DLD1 (cell line): ENCODE data around the gene KIF6.

Experiments used
- in situ Hi-C: cut with HindIII; loops from 2 replicates; pipeline ENCODE4 v1.10.0; 2017; ENCODE audit warnings: low sequenced_read_pairs

The KIF6 gene

DNA sequence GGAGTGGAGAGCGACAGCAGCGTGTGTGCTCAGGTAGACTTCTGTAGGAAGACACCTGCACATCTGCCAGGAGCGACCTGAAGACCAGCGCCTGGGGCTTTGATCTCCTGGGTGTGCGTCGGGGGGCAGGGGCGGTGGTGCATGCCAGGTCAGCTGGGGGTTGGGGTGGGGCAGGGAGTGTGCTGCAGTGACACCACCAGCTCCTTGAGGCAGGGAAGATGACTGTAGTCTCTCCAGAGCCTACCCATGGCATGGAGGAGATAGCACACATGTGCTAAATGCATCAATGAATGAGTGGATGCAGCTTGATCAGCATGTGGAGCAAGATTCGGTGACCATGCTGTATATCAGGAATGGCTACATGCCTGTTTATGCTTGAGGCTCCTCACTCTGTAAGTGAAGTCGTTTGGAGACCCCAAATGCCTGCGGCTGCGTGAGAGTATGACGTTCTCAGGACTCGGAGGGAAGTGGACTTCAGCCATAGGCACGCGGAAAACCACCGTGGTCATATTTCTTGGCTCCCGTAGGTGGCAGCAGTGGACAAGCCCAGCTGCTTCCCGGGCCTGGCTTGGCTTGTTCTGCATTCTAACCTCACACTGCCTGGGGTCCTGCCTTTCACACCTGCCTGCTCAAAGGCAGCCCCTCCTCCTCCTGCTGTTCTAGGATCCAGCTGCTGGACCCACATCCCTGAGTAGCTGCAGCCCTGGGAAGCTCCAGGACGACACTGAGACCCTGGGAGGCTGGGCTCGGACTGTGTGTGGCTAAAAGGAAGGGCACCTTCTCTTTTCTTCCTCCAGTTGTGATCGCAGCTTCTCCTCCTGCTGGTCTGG, 363.3 kb downstream of the KIF6 start:
- in situ Hi-C loops: no loop called here

DNA sequence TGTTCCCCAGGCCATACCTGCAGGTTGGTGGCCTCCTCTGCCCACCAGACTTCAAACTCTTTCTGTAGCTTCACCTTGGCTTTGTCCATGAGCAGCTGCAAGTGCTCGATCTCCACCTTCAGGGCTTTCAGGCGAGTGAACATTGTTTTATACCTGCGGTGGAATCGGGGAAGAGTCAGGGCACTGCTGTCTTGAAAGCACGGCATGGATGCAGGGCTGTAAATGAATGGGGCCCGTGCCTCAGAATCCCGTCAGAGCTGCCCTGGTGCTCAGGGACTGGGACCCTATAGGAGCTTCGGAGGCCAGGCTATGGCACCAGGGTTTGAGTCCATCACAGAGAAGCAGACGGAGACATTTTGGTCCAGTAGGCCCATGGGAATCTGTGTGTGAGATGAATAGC, 364.8 kb downstream of the KIF6 start:
- in situ Hi-C loops: no loop called here

DNA sequence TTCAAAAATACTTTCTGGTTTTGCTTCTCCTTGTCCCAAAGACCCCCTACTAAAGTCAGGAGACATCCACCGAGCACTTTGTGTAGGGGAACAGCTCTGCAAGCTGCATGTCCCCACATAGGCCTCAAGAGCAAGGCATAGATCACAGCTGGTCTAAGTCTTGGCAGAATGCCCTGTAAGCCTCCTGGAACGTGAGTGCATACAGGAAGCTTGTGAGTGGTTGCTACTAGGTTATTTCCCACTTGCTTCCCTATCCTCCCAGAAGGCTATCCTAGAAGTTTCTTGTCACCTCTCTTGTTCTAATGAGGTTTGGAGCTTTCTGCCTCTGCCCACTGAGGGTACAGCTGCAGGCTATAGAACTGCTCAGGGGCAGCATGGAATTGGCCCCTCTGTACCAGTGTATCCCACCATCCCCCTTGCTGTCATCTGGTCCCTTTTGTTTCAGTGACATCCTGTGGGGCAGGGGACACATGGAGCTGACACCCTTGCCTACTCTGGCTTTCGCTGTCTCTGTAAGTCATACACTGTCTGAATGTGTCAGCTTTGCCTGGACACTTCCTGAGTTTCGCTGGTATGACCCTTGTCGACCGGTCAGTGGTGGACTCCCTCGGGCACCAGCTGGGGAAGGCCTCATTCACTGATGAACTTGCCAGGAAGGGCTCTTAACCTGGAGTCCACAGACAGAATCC, 367.1 kb downstream of the KIF6 start:
- in situ Hi-C loops: no loop called here

DNA sequence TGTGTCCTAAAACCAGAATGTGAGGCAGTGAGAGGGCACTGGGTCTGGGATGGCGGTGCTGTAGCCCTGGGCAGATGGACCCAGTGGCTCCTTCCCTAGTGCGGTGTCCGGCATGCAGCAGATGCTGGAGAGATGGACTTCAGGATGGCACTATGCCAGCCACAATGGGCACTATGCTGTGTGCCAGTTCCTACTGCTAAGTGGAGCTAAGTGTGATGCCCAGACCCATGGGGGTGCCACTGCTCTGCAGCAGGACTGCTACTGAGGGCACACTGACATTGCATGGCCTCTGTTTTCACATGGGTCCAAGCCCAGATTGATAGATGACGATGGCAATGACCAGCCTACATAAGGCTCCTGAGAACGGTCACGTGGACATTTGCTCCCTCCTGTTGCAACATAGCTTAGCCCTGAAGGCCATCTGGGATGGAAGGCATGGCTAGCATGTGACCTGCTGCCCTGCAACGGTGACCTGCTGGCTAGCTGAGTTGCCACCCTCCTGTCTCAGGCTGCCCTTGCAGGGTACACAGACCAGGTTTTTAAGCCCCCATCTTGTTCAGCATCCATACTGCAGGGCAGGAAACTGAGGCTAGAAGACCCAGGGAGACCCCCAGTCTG, 371.4 kb downstream of the KIF6 start:
- in situ Hi-C loops: no loop called here

DNA sequence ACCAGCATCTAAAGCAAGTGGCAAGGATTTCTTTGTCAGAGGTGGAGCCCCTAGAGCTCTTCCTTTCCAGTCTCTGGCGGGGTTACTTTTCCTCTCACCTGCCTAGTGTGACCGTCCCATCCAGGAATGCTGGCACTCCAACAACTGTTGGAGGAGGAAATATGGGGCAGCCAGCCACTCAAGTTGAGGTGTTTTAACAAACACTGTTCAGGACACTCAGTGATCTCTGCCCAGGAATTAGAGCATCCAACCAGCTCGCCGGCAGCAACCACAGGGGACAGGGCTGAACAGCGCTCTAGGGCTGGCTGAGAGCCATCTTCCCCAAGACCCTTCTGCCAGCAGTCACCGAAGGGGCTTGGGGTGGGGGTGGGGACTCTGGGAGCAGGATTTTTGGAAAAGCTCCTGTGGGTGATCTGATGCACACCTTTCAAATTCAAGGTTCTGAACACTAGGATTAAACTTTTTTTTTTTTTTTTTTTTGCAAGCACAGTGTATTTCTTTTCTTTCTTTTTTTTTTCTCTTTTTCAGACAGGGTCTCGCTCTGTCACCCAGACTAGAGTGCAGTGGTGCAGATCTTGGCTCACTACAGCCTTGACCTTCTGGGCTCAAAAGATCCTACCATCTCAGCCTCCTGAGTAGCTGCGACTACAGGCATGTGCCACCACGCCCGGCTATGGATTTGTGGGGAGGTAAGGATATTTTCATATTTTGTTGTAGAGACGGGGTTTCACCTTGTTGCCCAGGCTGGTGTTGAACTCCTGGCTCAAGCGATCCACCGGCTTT, 374.3 kb downstream of the KIF6 start:
- in situ Hi-C loops: no loop called here

DNA sequence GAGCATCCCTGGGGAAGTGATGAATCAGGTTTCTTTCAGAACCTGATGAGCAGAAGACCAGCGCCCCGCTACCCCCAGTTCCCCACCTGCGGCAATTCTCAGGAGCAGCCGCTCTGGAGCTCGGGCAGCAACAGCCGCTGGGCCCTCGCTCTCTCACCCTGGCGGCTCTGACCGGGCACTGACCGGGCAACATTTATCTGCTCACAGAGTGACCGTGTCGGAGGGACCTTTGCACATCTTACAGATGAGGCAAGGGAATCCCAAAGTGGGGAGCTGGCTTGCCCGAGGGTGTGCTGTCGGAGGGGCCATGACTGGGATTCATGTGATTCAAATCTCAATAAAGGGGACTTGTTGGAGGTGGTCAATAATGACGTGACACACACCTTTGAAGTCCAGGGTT, 376.5 kb downstream of the KIF6 start:
- in situ Hi-C loops: no loop called here

DNA sequence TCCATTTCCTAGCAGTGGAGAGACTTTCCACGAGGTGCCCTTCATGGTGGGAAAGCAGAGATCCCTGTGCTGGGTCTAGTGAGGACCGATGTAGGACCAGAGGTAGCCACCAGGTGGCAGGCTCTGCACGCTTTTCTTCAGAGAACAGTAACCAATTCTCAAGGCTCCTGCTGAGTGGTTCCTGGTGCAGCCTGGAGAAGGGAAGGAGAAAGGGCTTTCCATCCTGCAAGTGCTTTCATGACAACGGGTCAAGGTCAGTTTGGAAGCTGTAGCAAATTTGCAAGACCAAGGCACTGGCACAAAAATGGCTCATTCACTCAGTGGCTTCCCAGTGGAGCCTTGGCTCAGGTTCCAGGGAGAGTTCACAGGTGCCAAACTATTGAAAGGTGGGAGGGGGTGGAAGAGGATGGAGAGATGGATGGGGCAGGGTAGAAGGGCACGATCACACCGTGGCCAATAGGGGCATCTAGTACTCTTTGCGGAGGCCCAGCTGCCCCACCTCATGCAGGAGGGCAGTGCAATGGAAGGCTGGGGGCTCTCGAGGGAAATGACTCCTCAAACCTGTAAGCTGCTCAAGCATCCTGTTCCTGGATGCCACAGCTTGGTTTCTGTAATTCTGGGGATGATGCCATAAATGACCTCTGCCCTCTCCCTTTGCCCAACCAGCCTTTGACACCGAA, 377.2 kb downstream of the KIF6 start:
- in situ Hi-C loops: no loop called here

DNA sequence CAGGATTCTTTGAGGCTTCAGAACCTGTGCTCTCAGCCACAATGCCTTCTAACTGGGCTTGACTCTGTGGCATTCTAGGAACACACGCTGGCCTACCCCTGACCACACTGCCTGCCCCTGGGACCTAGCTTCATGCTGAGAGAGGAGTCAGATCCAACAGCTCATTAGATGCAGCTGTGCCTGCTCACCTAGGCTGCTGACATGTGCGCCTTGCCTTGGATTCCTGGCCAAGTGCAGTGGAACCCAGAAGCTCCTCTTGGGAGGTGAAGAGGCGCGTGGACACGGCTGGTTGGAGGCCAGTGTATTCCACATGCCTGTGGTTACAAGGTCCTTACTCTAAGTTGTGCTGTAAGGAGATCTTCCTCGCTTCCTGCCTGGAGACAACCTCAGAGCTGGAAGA, 378.0 kb downstream of the KIF6 start:
- in situ Hi-C loops: no loop called here

DNA sequence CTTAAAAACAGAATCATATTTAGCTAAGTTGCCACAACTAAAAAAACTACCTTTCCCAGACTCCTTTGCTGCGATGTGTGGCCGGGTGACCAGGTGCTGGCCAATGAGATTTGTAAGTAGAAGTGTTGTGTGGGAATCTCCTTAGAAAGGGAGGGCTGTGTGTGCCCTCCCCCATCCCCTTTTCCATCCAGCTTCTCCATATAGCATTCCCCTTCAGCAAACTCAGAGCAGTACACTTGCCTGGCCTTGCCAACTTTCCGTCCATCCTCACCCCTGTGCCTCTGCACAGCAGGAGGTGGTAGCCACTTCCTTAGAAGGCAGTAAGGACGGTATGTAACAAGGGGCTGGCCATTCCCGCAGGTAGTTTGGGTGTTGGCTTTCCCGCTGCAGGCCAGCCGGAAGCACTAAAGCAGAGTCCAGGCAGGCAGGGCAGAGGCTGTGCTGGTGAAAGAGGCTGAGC, 380.4 kb downstream of the KIF6 start:
- in situ Hi-C loops: no loop called here

DNA sequence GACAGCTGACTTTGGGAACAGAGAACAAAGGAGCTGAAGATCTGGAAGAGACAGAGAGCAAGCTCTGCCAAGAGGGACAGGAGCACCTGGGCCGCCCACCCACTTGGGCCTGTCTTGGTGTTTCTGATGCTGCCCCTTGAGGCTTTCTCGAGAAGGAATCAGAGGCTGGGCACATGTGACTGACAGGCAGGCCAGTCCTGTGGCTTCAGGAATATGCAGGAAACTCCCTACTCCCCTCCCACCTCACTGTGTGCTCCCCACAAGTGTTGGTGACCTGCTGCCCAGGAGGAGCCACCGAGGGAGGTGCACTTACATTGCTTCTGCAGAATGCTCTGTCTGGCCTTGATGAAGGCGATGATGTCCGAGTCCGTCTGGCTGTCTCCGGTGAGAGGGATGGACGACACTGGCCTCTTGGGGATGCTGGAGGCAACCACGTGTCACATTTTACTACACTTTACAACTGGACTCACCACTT, 381.8 kb downstream of the KIF6 start:
- in situ Hi-C loops: no loop called here

DNA sequence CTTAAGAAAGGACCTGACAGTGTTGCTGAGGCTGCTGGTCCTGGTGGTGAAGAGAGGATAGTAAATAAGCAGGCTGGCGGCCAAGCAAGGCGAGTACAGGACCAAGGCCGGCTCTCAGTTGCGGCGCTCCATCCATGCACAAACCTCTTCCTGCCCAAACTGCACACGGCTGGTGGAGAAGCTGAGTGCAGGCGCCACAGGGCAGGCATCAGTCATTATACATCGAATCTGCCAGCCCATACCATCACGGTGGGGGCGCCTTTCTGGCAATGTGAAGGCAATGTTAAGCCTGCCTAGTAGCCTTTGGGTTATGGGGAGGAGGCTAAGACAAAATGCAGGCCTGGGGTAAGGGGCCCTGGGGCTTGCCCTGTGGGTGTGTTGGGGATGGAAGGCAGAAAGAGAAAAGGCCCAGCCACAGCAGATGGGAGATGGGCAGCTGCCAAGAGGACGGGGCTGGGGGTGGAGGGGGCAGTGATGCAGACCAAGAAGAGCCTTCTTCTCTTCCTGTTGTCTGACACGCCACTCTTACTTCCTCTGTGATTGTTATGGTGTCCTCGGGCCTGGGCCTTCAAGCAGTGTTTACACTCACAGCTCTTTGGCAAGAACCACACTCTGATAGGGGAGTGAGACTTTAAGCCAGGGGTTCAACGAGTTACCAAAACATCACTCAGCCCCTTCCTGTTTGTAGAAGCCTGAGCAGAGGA, 382.4 kb downstream of the KIF6 start:
- in situ Hi-C loops: no loop called here

DNA sequence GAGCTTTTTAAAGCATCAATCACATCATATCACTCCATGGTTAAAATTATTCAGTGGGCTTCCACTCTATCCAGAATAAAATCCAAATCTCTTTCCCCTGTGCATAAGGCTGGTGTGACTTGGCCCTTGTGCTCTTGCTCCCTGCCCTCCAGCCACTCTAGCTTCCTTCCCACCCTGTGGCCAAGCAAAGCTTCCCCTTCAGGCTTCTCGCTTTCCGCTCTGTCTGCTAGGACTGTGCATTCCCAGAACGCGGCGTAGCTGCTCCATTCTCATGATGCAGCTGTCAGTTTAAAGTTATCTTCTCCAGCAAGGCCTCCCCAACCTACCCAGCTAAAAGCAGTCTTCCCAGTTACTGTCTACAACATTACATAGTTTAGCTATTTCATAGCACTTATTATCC, 383.3 kb downstream of the KIF6 start:
- in situ Hi-C loops: no loop called here

DNA sequence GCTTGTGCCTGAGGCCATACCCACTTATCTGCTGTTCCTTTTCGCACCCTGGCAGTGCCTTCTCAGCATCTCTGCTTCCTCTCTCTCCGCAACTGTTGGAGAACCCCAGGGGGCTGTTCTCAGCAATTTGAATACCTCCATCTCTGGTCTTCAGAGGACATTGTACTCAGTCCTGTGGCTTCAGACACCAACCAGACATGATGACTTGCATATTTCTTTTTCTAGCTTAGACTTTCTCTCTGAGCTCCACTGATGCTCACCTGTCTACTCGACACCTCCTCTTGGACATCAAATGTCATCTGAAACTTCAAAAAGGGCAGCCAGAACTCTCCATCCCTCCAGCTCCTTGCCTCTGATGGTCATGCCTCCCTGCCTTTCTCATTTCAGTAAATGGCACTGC, 383.9 kb downstream of the KIF6 start:
- in situ Hi-C loops: no loop called here

DNA sequence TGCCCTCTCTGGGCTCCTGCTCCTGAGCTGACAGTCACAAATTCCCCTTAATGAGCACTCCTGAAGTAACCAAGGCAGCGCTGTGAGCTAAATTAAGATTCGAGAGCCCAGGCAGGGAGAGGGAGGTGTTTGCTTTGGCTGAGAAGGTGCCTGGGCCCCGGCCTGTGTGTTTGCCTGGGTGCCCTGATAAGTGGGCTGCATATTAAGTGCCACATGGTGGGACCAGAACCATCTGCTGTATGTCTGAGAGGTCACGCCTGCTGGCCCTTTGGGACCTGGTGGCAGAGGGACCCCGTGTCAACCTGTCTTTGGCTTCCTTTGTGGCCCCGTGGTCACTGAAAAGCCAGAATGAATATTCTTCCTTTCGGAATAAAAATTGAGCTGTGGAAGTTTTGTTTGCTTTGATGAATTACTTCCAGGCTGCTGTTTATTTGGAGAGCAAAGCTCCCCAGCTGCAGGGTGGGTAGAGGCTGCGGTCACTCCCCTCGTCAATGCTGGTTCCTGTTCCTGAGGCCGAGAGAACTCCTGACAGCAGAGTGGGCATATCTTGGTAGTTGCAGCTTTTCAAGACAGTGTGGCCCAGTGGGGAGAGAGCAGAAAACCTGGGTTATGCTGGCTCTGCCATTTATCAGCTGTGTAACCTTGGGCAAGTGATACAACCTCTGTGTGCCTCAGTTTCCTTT, 385.2 kb downstream of the KIF6 start:
- in situ Hi-C loops: no loop called here

DNA sequence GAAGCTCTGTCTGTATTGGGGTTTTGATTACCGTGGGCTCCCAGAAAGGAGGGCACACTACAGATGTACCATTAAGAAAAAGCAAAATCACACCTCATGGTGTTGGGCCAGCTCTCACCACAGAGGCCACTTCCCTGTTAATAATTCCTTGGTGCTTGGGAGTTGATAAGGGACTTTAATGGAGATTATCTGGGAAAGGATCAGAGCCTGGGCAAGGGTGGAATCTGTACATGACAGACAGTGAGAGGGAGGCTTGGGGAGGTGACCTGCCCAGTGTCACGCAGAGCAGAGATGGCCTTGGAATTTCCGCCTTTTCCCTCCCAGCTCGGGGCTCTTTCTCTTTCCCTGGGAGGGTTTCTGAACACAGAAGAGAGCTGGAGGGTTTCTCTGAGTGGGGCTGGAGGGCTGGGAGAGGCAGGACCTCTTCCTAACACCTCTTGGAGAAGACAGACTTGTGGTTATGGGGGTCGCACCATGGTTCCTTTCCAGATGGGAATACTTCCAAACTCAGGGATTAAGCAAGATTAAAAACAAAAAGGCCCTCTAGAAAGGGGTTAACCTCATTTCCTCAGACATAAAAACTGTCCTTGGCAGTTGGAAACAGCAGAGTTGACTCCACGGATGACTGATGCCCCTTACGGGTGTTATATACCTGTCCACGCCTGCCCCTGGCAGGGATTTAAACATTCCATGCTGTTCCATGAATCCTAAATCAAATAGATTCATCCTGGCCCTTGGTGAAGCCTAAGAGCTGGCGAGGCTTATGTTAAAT, 385.9 kb downstream of the KIF6 start:
- in situ Hi-C loops: no loop called here

DNA sequence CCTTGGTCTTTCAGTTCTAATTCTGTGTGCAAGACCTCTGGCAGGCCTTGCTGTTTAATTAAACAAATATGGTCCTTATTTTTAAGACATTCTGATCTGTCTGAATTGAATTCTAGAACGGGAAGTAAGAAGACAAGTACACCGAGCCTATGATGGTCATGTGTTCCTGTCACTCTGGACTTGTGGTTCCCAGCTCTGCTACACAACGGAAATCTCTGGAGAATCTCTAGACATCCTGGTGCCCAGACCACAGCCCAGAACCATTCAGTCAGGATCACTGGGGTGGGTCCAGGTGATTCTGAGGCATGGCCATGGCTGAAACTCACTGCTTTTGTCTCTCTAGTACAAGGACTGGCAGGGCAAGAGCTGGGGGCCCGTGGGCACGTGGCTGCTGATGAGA, 386.8 kb downstream of the KIF6 start:
- in situ Hi-C loops: no loop called here

DNA sequence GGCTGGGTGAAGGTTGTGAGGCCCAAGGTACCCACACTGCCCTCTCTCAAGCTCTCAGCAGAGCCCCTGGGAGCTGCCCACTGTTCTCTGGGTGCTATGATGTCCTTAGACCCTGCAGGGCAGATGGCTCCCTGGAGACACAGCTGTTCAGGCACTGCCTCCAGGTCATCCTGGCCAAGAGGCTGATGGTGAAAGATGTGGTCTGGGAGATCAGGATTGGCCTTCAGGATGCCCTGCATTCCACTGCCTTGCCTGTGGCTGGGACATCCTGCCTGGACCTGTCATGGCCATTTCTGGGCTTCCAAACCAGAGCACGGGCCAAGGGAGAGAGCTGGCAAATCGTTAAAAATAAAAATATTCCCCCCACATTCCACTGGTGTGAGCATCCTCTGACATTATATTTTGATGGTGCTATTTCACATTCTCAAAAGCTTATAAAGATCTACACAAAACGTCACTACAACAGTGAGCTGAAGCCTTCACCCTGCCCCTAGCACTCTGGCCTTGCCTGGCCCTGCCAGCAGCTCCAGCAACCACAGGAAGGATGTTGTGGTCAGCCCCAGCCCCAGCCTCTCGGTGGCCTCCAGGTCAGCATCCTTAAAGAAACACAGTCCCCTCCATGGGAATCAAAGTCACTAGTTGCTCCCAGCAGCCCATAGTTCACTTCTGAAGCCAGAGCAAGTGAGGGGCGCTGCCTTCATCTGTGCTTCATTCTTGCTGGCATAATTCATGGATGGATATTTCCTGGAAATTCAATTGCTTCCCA, 389.2 kb downstream of the KIF6 start:
- in situ Hi-C loops: no loop called here
